HG03095 (cell line): ENCODE data around the gene PRKAR1B.

ENCODE experiments used
- ATAC-seq: cut with Tn5 transposase; IDR thresholded peaks from one replicate; pipeline ENCODE4 v1.9.1; 2021; ENCODE audit warnings: moderate library complexity; ENCODE audit not compliant: unreplicated experiment

Gene PRKAR1B

GRCh38 chr7:698515-699475 lies 28.3 kb downstream of the PRKAR1B start:
- no peak for ATAC-seq

- ATAC-seq, result no peak
Observed at GRCh38 chr7:696812-697551, 30.1 kb downstream of the PRKAR1B start.

- no peak for ATAC-seq
Observed at GRCh38 chr7:696426-696811, 30.7 kb downstream of the PRKAR1B start.

GRCh38 chr7:693280-693679 lies 33.8 kb downstream of the PRKAR1B start:
- no peak for ATAC-seq

GRCh38 chr7:691361-692045 lies 35.6 kb downstream of the PRKAR1B start:
- ATAC-seq, result no peak

- no peak for ATAC-seq
Observed at GRCh38 chr7:690478-691360, 36.4 kb downstream of the PRKAR1B start.

GRCh38 chr7:685540-685939 lies 41.5 kb downstream of the PRKAR1B start:
- ATAC-seq, result no peak

GRCh38 chr7:684416-684815 lies 42.7 kb downstream of the PRKAR1B start:
- ATAC-seq, result no peak

GRCh38 chr7:683526-684205 lies 43.4 kb downstream of the PRKAR1B start:
- no peak for ATAC-seq

GRCh38 chr7:682810-683209 lies 44.3 kb downstream of the PRKAR1B start:
- no peak for ATAC-seq

GRCh38 chr7:681551-682307 lies 45.4 kb downstream of the PRKAR1B start:
- ATAC-seq, result no peak

GRCh38 chr7:680411-681127 lies 46.5 kb downstream of the PRKAR1B start:
- no peak for ATAC-seq

- ATAC-seq, result no peak
Observed at GRCh38 chr7:676972-677385, 50.1 kb downstream of the PRKAR1B start.

GRCh38 chr7:676246-676971 lies 50.7 kb downstream of the PRKAR1B start:
- ATAC-seq, result no peak

- no peak for ATAC-seq
Observed at GRCh38 chr7:674454-675410, 52.3 kb downstream of the PRKAR1B start.

GRCh38 chr7:673681-674453 lies 53.2 kb downstream of the PRKAR1B start:
- ATAC-seq, result no peak
